Ishikawa (cell line): ENCODE results near the gene FADS3.

ENCODE experiments used
- CEBPB ChIP-seq: IDR thresholded peaks from 2 replicates; pipeline ENCODE4 v1.6.1; 2012
- CREB1 ChIP-seq: IDR thresholded peaks from 2 replicates; pipeline ENCODE4 v1.6.1; 2012; ENCODE audit warnings: low read depth
- EP300 ChIP-seq: IDR thresholded peaks from 2 replicates; pipeline ENCODE4 v1.6.1; 2012; ENCODE audit warnings: borderline replicate concordance
- FOXM1 ChIP-seq: IDR thresholded peaks from 2 replicates; pipeline ENCODE4 v1.6.1; 2012; ENCODE audit warnings: low read depth, borderline replicate concordance
- YY1 ChIP-seq: IDR thresholded peaks from 2 replicates; pipeline ENCODE4 v1.6.1; 2012; ENCODE audit warnings: low read depth
- TF ChIP-seq, protein P1 (sequence below): IDR thresholded peaks from 2 replicates; pipeline ENCODE4 v1.6.1; 2012; ENCODE audit warnings: low read depth, mild to moderate bottlenecking
- TF ChIP-seq, protein P2 (sequence below): IDR thresholded peaks from 2 replicates; pipeline ENCODE4 v1.6.1; 2012
- TF ChIP-seq, protein P3 (sequence below): IDR thresholded peaks from 2 replicates; pipeline ENCODE4 v1.6.1; 2012

DNA sequence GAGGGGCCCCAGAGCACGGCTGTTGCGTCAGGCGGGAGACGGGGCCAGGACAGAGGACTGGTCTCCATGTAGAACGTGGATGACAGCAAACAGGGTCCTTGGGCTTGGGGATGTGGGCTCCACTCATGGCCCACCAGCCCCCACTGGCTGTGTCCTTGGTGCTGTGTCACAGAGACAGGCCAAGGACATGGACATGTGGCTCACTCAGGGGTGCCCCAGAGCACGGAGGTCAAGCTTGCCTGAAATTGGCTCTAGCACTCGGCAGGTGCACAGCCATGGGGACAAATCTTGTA, 48.9 kb downstream of the FADS3 start:
- no peak for TF ChIP-seq CREB1
- TF ChIP-seq, protein P1, sequence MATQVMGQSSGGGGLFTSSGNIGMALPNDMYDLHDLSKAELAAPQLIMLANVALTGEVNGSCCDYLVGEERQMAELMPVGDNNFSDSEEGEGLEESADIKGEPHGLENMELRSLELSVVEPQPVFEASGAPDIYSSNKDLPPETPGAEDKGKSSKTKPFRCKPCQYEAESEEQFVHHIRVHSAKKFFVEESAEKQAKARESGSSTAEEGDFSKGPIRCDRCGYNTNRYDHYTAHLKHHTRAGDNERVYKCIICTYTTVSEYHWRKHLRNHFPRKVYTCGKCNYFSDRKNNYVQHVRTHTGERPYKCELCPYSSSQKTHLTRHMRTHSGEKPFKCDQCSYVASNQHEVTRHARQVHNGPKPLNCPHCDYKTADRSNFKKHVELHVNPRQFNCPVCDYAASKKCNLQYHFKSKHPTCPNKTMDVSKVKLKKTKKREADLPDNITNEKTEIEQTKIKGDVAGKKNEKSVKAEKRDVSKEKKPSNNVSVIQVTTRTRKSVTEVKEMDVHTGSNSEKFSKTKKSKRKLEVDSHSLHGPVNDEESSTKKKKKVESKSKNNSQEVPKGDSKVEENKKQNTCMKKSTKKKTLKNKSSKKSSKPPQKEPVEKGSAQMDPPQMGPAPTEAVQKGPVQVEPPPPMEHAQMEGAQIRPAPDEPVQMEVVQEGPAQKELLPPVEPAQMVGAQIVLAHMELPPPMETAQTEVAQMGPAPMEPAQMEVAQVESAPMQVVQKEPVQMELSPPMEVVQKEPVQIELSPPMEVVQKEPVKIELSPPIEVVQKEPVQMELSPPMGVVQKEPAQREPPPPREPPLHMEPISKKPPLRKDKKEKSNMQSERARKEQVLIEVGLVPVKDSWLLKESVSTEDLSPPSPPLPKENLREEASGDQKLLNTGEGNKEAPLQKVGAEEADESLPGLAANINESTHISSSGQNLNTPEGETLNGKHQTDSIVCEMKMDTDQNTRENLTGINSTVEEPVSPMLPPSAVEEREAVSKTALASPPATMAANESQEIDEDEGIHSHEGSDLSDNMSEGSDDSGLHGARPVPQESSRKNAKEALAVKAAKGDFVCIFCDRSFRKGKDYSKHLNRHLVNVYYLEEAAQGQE = no peak
- TF ChIP-seq, protein P2, sequence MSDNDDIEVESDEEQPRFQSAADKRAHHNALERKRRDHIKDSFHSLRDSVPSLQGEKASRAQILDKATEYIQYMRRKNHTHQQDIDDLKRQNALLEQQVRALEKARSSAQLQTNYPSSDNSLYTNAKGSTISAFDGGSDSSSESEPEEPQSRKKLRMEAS = no peak
- TF ChIP-seq, protein P3, sequence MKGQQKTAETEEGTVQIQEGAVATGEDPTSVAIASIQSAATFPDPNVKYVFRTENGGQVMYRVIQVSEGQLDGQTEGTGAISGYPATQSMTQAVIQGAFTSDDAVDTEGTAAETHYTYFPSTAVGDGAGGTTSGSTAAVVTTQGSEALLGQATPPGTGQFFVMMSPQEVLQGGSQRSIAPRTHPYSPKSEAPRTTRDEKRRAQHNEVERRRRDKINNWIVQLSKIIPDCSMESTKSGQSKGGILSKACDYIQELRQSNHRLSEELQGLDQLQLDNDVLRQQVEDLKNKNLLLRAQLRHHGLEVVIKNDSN = no peak
- TF ChIP-seq YY1 = no peak
- no peak for TF ChIP-seq EP300
- TF ChIP-seq FOXM1 = no peak
- no peak for TF ChIP-seq CEBPB
